HG03135 (cell line): ENCODE measurements around the gene ACTN2.

ENCODE experiments used
- ATAC-seq: cut with Tn5 transposase; IDR thresholded peaks from one replicate; pipeline ENCODE4 v1.9.1; 2021; ENCODE audit warnings: mild to moderate bottlenecking, moderate library complexity; ENCODE audit not compliant: unreplicated experiment

Gene ACTN2

DNA sequence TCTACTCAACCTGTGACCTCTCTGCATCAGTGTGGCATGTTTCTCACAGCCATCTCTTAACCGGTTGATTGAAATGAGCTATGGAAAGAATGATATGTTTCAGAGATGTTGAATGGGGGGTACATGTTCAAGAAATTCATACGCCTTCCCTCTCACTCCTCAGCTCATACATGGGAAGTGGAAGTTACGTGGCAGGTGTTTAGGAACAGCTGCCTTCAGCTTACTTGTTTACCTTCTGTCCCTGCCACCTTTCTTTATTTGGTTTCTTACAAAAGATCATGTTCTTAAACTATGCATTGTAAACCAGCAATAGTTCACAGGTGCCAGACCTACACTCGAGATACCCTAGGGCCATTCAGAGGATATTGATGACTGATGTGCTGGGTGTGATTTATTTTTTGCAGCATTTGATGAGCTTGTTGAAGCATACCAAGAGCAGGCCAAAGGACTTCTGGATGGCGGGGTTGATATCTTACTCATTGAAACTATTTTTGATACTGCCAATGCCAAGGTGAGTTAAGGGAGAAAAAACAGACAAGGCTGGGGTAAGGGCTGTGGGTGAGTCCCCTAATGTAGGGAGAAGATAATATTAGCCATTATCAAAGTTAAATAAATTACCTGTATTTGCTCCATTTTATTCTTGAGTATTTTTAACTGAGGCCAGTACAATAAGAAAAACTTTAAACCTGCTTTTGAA lies 126.2 kb downstream of the ACTN2 start:
- ATAC-seq, result no peak
